Raji (cell line): ENCODE data around the gene KPTN.

Experiments
- POLR2A ChIP-seq: IDR thresholded peaks from 2 replicates; pipeline ENCODE4 v1.6.1; 2011; ENCODE audit warnings: low read depth, low read length, control low read depth; ENCODE audit not compliant: insufficient read depth

The KPTN gene

GRCh38 chr19:47487551-47488515, 3.8 kb upstream of the KPTN start:
- TF ChIP-seq POLR2A = no peak

- no peak for TF ChIP-seq POLR2A
Observed at GRCh38 chr19:47486900-47487299, 2.9 kb upstream of the KPTN start.

- TF ChIP-seq POLR2A = no peak
Observed at GRCh38 chr19:47485210-47485609, 1.2 kb upstream of the KPTN start.

GRCh38 chr19:47483200-47483599, 819 bp downstream of the KPTN start:
- TF ChIP-seq POLR2A = no peak

- no peak for TF ChIP-seq POLR2A
Observed at GRCh38 chr19:47481460-47482052, 2.5 kb downstream of the KPTN start.

GRCh38 chr19:47480658-47481057, 3.4 kb downstream of the KPTN start:
- TF ChIP-seq POLR2A = no peak

GRCh38 chr19:47479701-47480503, 4.1 kb downstream of the KPTN start:
- TF ChIP-seq POLR2A = no peak

GRCh38 chr19:47476438-47476972, 7.5 kb downstream of the KPTN start:
- TF ChIP-seq POLR2A = no peak

- TF ChIP-seq POLR2A = no peak
Observed at GRCh38 chr19:47475465-47475864, 8.6 kb downstream of the KPTN start.

GRCh38 chr19:47473336-47473735, 10.7 kb downstream of the KPTN start:
- no peak for TF ChIP-seq POLR2A

- TF ChIP-seq POLR2A = no peak
Observed at GRCh38 chr19:47471733-47472457, 12.1 kb downstream of the KPTN start, which contains the start of gene SLC8A2. TSS of gene SLC8A2 (minus strand) at chr19:47471893. CDS start at chr19:47466403, 5,490 bp downstream.

GRCh38 chr19:47471381-47471732, 12.7 kb downstream of the KPTN start:
- no peak for TF ChIP-seq POLR2A

GRCh38 chr19:47470447-47471195, 13.4 kb downstream of the KPTN start:
- TF ChIP-seq POLR2A = no peak

- TF ChIP-seq POLR2A = no peak
Observed at GRCh38 chr19:47469719-47470118, 14.3 kb downstream of the KPTN start.
